DND-41 (cell line): ENCODE data around the gene MAS1L.

Experiments
- CTCF ChIP-seq: IDR thresholded peaks from 2 replicates; pipeline ENCODE4 v1.5.1; 2012; ENCODE audit warnings: borderline replicate concordance, low read length, moderate library complexity, mild to moderate bottlenecking; ENCODE audit not compliant: poor library complexity, severe bottlenecking; ENCODE audit errors: extremely low read depth
- EZH2 ChIP-seq: IDR thresholded peaks from 3 replicates; pipeline ENCODE4 v1.6.1; 2012; ENCODE audit warnings: borderline replicate concordance, low read depth, mild to moderate bottlenecking, moderate library complexity, low read length, inconsistent platforms; ENCODE audit not compliant: severe bottlenecking

GRCh38 chr6:29488874-29489273 is 1.1 kb upstream of the MAS1L start:
- TF ChIP-seq CTCF (no peak), EZH2 (no peak)
